ENCODE measurements around the gene WDR37.
"Not testable (repeated sequence)": the region's sequence is repeated elsewhere in the genome, so short reads cannot be mapped to it uniquely, and the experiment has no call there.

WDR37 gene

GRCh38 chr10:1109795-1110673 is 53.8 kb downstream of the WDR37 start:
- DNase-seq: peak; percentile 68 to 76

GRCh38 chr10:1110674-1111119 is 54.5 kb downstream of the WDR37 start:
- no peak for DNase-seq

- DNase-seq: no peak
Measured at GRCh38 chr10:1114315-1114714, 58.1 kb downstream of the WDR37 start.

GRCh38 chr10:1114719-1115606 is 58.8 kb downstream of the WDR37 start:
- DNase-seq: no peak

GRCh38 chr10:1115607-1115955 is 59.4 kb downstream of the WDR37 start:
- DNase-seq: no peak

- no peak for DNase-seq
Measured at GRCh38 chr10:1116051-1116450, 59.9 kb downstream of the WDR37 start.

GRCh38 chr10:1116696-1117280 is 60.6 kb downstream of the WDR37 start:
- no peak for DNase-seq

GRCh38 chr10:1117651-1118050 is 61.5 kb downstream of the WDR37 start:
- no peak for DNase-seq

- not testable (repeated sequence) for DNase-seq
Measured at GRCh38 chr10:1118318-1118717, 62.1 kb downstream of the WDR37 start.

- DNase-seq: no peak
Measured at GRCh38 chr10:1119027-1119426, 62.8 kb downstream of the WDR37 start.

- DNase-seq: no peak
Measured at GRCh38 chr10:1119501-1119900, 63.3 kb downstream of the WDR37 start.

GRCh38 chr10:1120306-1120705 is 64.1 kb downstream of the WDR37 start:
- DNase-seq: no peak

GRCh38 chr10:1120801-1121211 is 64.6 kb downstream of the WDR37 start:
- DNase-seq: no peak

GRCh38 chr10:1121271-1121970 is 65.2 kb downstream of the WDR37 start:
- DNase-seq: no peak

GRCh38 chr10:1122349-1122748 is 66.2 kb downstream of the WDR37 start:
- DNase-seq: no peak

- no peak for DNase-seq
Measured at GRCh38 chr10:1123198-1123597, 67.0 kb downstream of the WDR37 start.

GRCh38 chr10:1123972-1124371 is 67.8 kb downstream of the WDR37 start:
- no peak for DNase-seq

- no peak for DNase-seq
Measured at GRCh38 chr10:1124796-1125195, 68.6 kb downstream of the WDR37 start.

- DNase-seq: no peak
Measured at GRCh38 chr10:1126461-1126860, 70.3 kb downstream of the WDR37 start.

- no peak for DNase-seq
Measured at GRCh38 chr10:1127629-1128028, 71.4 kb downstream of the WDR37 start.

GRCh38 chr10:1128115-1128514 is 71.9 kb downstream of the WDR37 start:
- no peak for DNase-seq

GRCh38 chr10:1128649-1129048 is 72.5 kb downstream of the WDR37 start:
- DNase-seq: no peak

GRCh38 chr10:1130226-1130625 is 74.0 kb downstream of the WDR37 start:
- DNase-seq: no peak
